Bronchial epithelial cell (primary cell): ENCODE data around the gene GRK5. TPM values are rescaled to one million over a fixed set of nuclear protein-coding genes. Genes with fewer than 3 reads are reported as not detected.

Experiments used
- DNase-seq: peaks from one replicate; pipeline ENCODE4 v3.0.0-alpha.2; 2010; ENCODE audit warnings: low read depth
- FAIRE-seq: peaks from 2 replicates; lab custom pipeline; 2011; peaks lifted over from hg19 to GRCh38; lab: Jason Lieb, UNC
- H3K27me3 ChIP-seq: 2 replicates; pipeline ENCODE4 v1.5.1; 2011; ENCODE audit warnings: low read length; ENCODE audit not compliant: control insufficient read depth, insufficient read depth
- H3K36me3 ChIP-seq: 2 replicates; pipeline ENCODE4 v1.5.1; 2011; ENCODE audit warnings: low read length; ENCODE audit not compliant: control insufficient read depth, insufficient read depth
- H3K4me3 ChIP-seq: 2 replicates; pipeline ENCODE4 v1.5.1; 2011; ENCODE audit warnings: mild to moderate bottlenecking, low read depth, low read length, control low read depth
- CTCF ChIP-seq: IDR thresholded peaks from 2 replicates; pipeline ENCODE4 v1.5.1; 2011; ENCODE audit warnings: mild to moderate bottlenecking, moderate library complexity, low read length, control low read depth, inconsistent platforms; ENCODE audit not compliant: insufficient read depth, severe bottlenecking
- total RNA-seq: library from RNA; depleted of rRNA; stranded (reverse); fragments of >200 nt; gene quantifications from 2 replicates; pipeline ENCODE4 v1.2.1, GENCODE V29; 2014

Gene GRK5
- total RNA-seq, 1 donor from 2014 or later, result 2.4 TPM

- H3K27me3 ChIP-seq, result no peaks in the 10 kb centered on the region
- no peak overlapping the region for H3K4me3 ChIP-seq
- DNase-seq, result no peak
- FAIRE-seq, result no peak
- TF ChIP-seq CTCF, result no peak
- H3K36me3 ChIP-seq, result no peaks in the 10 kb centered on the region
Observed at GRCh38 chr10:119221201-119221600, 13.8 kb downstream of the GRK5 start.

GRCh38 chr10:119221666-119222065 is 14.3 kb downstream of the GRK5 start:
- H3K4me3 ChIP-seq, result no peak overlapping the region
- TF ChIP-seq CTCF, result no peak
- FAIRE-seq, result no peak
- DNase-seq, result no peak
- no peaks in the 10 kb centered on the region for H3K36me3 ChIP-seq
- H3K27me3 ChIP-seq, result no peaks in the 10 kb centered on the region

- no peak for DNase-seq
- H3K27me3 ChIP-seq, result no peaks in the 10 kb centered on the region
- H3K4me3 ChIP-seq, result no peak overlapping the region
- TF ChIP-seq CTCF, result no peak
- FAIRE-seq, result no peak
- H3K36me3 ChIP-seq, result no peaks in the 10 kb centered on the region
Observed at GRCh38 chr10:119222537-119222936, 15.2 kb downstream of the GRK5 start.

DNA sequence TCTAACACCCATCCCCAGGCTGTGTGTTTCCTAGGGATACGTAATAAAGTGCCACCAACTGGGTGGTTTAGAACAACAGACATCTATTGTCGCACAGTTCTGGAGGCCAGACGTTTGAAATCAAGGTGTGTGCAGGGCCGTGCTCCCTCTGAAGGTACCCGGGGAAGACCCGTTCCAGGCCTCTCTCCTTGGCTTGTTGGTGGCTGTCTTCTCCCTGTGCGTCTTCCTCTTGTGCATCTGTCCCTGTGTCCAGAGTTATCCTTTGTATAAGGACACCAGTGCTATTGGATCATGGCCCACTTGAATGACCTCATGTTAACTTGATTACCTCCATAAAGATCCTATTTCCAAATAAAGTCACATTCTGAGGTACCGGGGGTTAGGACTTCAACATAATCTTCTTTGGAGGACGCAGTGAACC is 15.6 kb downstream of the GRK5 start:
- DNase-seq (no peak), FAIRE-seq (no peak)
- Histone ChIP-seq H3K36me3 (no peaks in the 10 kb centered on the region), H3K27me3 (no peaks in the 10 kb centered on the region), H3K4me3 (no peak overlapping the region)
- no peak for TF ChIP-seq CTCF

DNA sequence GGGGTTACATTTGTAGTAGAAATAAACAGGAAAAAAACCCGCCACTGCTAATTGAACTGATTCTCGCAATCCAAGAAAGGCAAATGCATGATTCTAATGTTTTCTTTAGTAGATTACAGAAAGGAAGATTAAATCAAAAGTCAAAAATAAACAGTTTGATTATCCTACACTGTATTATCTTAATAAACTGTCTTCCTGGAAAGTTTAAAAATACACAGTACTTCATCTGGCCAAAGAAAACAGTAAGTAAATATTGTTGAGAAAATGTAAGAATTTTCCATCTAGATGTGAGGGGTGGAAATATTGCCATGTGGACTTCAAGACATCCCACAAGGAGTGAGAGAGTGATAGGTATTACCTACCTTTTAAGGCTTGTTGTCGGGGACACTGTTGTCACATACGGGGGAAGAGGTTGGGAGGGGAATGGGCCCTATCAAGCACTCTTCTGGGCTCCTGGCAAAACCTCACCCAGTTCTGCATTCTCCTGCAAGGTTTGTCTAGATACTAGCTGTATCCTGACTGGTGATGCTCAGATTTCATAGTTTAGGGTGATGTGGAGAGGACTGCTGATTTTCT is 17.8 kb downstream of the GRK5 start:
- no peaks in the 10 kb centered on the region for H3K36me3 ChIP-seq
- FAIRE-seq (no peak), DNase-seq (no peak)
- no peak overlapping the region for H3K4me3 ChIP-seq
- no peaks in the 10 kb centered on the region for H3K27me3 ChIP-seq
- TF ChIP-seq CTCF, result no peak

DNA sequence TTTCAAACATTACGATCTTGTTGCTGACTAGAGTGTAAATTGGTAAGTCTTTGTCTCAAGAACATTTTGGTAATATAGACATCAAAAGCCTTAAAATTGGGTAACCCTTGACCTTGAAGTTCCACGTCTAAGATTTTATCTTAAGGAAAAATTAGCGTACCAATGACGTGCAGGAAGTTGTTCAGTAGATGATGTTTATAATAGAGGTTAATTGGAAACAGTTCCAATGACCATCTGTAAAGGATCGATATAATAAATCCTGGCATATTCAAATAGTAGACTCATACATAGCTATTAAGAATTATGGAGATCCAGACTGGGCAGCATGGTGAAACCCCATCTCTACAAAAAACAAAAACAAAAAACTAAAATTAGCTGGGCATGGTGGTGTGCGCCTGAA is 20.5 kb downstream of the GRK5 start:
- Histone ChIP-seq H3K27me3 (no peaks in the 10 kb centered on the region), H3K36me3 (no peaks in the 10 kb centered on the region), H3K4me3 (no peak overlapping the region)
- no peak for TF ChIP-seq CTCF
- DNase-seq (no peak), FAIRE-seq (no peak)
